ENCODE data around the gene SHMT2. TPM values are rescaled to one million over a fixed set of nuclear protein-coding genes. Genes with fewer than 3 reads are reported as not detected.

SHMT2 gene
- total RNA-seq, result 293 and 322 TPM in 2 replicates

GRCh38 chr12:57229634-57230380, at the start of gene SHMT2:
TSS of gene SHMT2 (plus strand) at chr12:57229711. CDS start at chr12:57229779, 68 bp downstream.

GRCh38 chr12:57216014-57216911, 13.2 kb upstream of the SHMT2 start, which contains the start of gene NXPH4:
TSS of gene NXPH4 (plus strand) at chr12:57216794. CDS start at chr12:57216970, 176 bp downstream.

DNA sequence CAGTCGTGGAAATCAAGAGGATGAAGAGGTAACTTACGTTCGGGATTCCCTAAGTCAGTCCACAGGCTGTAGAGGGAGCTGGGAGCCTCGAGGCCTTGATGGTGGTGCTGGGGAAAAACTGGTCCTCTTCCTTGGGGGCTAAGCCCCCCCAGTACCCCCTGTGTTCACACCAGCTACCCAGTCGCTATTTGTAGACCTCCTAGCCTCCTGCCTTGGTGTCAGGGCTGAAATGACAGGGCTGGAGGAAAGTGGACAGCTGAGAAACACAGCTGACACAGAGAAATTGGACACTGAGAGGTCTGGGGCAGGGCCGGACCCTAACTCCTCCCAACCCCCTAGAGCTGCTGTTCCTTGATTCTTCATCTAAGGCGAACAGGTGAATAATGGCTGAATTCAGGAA, 21.4 kb downstream of the SHMT2 start, which contains the start of gene STAC3:
STAC3 (minus strand) TSS at position 232 of the 400 bp plus-strand sequence. CDS start 1,551 bp downstream, outside the sequence.

Other genes with a start within 250 kb of the SHMT2 start
- gene ZBTB39, start 223.2 kb upstream of the SHMT2 start, total RNA-seq, result 2.8 and 3.4 TPM in 2 replicates
- gene TAC3, start 213.2 kb upstream of the SHMT2 start, total RNA-seq, result 0.34 TPM in 1 of 2 replicates, not detected in the other
- gene MYO1A, start 179.6 kb upstream of the SHMT2 start, total RNA-seq, result not detected in 2 replicates
- 9.5 and 11.4 TPM in 2 replicates for gene NEMP1, start 150.9 kb upstream of the SHMT2 start, total RNA-seq
- 45.7 and 49.2 TPM in 2 replicates for gene NAB2, start 140.6 kb upstream of the SHMT2 start, total RNA-seq
- gene STAT6, start 118.3 kb upstream of the SHMT2 start, total RNA-seq, result 64.7 and 73.6 TPM in 2 replicates
- 29.8 and 32.9 TPM in 2 replicates for gene LRP1, start 101.2 kb upstream of the SHMT2 start, total RNA-seq
- gene LRP1-AS, start 82.1 kb upstream of the SHMT2 start, total RNA-seq, result not detected in 2 replicates
- 0.50 and 1.5 TPM in 2 replicates for gene NXPH4, start 12.9 kb upstream of the SHMT2 start, total RNA-seq
- 0.50 and 0.59 TPM in 2 replicates for gene STAC3, start 21.5 kb downstream of the SHMT2 start, total RNA-seq
- gene R3HDM2, start 201.3 kb downstream of the SHMT2 start, total RNA-seq, result 16.8 and 18.7 TPM in 2 replicates
- under 0.01 TPM in 1 of 2 replicates, not detected in the other for gene INHBC, start 205.1 kb downstream of the SHMT2 start, total RNA-seq
- 8.0 and 10.9 TPM in 2 replicates for gene INHBE, start 225.6 kb downstream of the SHMT2 start, total RNA-seq
- 1.5 and 1.8 TPM in 2 replicates for gene GLI1, start 230.1 kb downstream of the SHMT2 start, total RNA-seq

Data from bronchus fibroblast of lung (primary cell).